MM.1S (cell line): ENCODE results near the gene TRIM72.

ENCODE experiments used
- DNase-seq: peaks from one replicate; pipeline ENCODE4 v3.0.0-alpha.2; 2015
- H2AFZ ChIP-seq: fragments of 300-600 bp; sonication (generic); 2 replicates; pipeline ENCODE4 v1.6.0; 2016; ENCODE audit warnings: antibody characterized with exemption, low read length
- H3F3A ChIP-seq: fragments of 300-600 bp; sonication (generic); 2 replicates; pipeline ENCODE4 v1.6.1; 2016; ENCODE audit warnings: mild to moderate bottlenecking, antibody characterized with exemption, low read length, moderate library complexity, mixed read lengths; ENCODE audit not compliant: insufficient read depth
- H3K27ac ChIP-seq: fragments of 300-600 bp; sonication (generic); 2 replicates; pipeline ENCODE4 v1.5.1; 2016; ENCODE audit warnings: mild to moderate bottlenecking, low read length
- H3K27me3 ChIP-seq: fragments of 300-600 bp; sonication (generic); replicated peaks from 2 replicates; pipeline ENCODE4 v1.6.0; 2016; ENCODE audit warnings: low read length; ENCODE audit not compliant: insufficient read depth
- H3K36me3 ChIP-seq: fragments of 300-600 bp; sonication (generic); replicated peaks from 2 replicates; pipeline ENCODE4 v1.6.1; 2016; ENCODE audit warnings: mild to moderate bottlenecking, low read length, mixed read lengths; ENCODE audit not compliant: insufficient read depth
- H3K4me1 ChIP-seq: fragments of 300-600 bp; sonication (generic); 2 replicates; pipeline ENCODE4 v1.6.1; 2016; ENCODE audit warnings: low read length, mixed read lengths
- H3K4me2 ChIP-seq: fragments of 300-600 bp; sonication (generic); 2 replicates; pipeline ENCODE4 v1.6.0; 2016; ENCODE audit warnings: low read depth, low read length
- H3K4me3 ChIP-seq: fragments of 300-600 bp; sonication (generic); 2 replicates; pipeline ENCODE4 v1.5.1; 2016; ENCODE audit warnings: low read length, mixed read lengths
- H3K79me2 ChIP-seq: fragments of 300-600 bp; sonication (generic); 2 replicates; pipeline ENCODE4 v1.6.1; 2016; ENCODE audit warnings: mixed run types, low read length, mixed read lengths
- H3K9ac ChIP-seq: fragments of 300-600 bp; sonication (generic); 2 replicates; pipeline ENCODE4 v1.6.1; 2016; ENCODE audit warnings: low read length, mixed read lengths
- H3K9me2 ChIP-seq: fragments of 300-600 bp; sonication (generic); replicated peaks from 2 replicates; pipeline ENCODE4 v1.6.1; 2016; ENCODE audit warnings: mild to moderate bottlenecking, low read length, mixed read lengths; ENCODE audit not compliant: insufficient read depth
- H3K9me3 ChIP-seq: fragments of 300-600 bp; sonication (generic); replicated peaks from 2 replicates; pipeline ENCODE4 v1.6.1; 2016; ENCODE audit warnings: mild to moderate bottlenecking, low read length, mixed read lengths; ENCODE audit not compliant: insufficient read depth
- H4K20me1 ChIP-seq: fragments of 300-600 bp; sonication (generic); 2 replicates; pipeline ENCODE4 v1.6.1; 2016; ENCODE audit warnings: mild to moderate bottlenecking, low read length, moderate library complexity, mixed read lengths; ENCODE audit not compliant: insufficient read depth
- EZH2 ChIP-seq: fragments of 300-600 bp; sonication (generic); optimal IDR thresholded peaks from 2 replicates; pipeline ENCODE3; 2017; ENCODE audit warnings: low read depth, mild to moderate bottlenecking, antibody characterized with exemption, low read length, mixed read lengths
- EZH2phosphoT487 ChIP-seq: fragments of 300-600 bp; sonication (generic); IDR thresholded peaks from 2 replicates; pipeline ENCODE4 v1.6.1; 2018; ENCODE audit warnings: antibody characterized with exemption, low read length
- TF ChIP-seq, protein P1 (sequence below): fragments of 300-600 bp; sonication (generic); IDR thresholded peaks from 2 replicates; pipeline ENCODE4 v1.5.1; 2016; ENCODE audit warnings: antibody characterized with exemption, low read length, mixed read lengths

Gene TRIM72

DNA sequence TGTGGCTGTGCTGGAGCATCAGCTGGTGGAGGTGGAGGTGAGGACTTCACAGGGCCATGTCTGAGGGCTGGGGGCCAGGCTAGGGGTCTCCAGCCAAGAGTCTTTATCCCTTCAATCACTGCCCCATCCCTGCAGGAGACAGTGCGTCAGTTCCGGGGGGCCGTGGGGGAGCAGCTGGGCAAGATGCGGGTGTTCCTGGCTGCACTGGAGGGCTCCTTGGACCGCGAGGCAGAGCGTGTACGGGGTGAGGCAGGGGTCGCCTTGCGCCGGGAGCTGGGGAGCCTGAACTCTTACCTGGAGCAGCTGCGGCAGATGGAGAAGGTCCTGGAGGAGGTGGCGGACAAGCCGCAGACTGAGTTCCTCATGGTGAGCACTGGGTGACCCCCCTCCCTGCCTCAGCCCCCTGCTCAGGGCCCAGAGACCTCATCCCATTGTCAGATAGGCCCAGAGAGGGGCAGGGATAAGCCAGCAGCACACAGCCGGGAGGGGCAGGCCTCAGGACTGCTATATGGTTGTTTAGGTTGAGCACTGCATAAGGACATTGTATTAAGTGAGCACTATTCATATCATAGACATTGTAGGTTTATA is 5.3 kb downstream of the TRIM72 start:
- H3K9ac ChIP-seq, result no peak overlapping the region
- H2AFZ ChIP-seq, result no peak overlapping the region
- no peak overlapping the region for H3K27ac ChIP-seq
- no peaks in the 10 kb centered on the region for H3K9me2 ChIP-seq
- H3K27me3 ChIP-seq, result peaks cover 30% of the 10 kb centered on the region
- no peak overlapping the region for H3K4me2 ChIP-seq
- no peaks in the 10 kb centered on the region for H3F3A ChIP-seq
- H3K4me3 ChIP-seq, result no peak overlapping the region
- no peaks in the 10 kb centered on the region for H3K79me2 ChIP-seq
- no peaks in the 10 kb centered on the region for H3K9me3 ChIP-seq
- no peak for DNase-seq
- no peaks in the 10 kb centered on the region for H3K36me3 ChIP-seq
- no peaks in the 10 kb centered on the region for H4K20me1 ChIP-seq
- H3K4me1 ChIP-seq, result peaks cover 1% of the 10 kb centered on the region; the same call in 1 of the 2 replicates
- TF ChIP-seq, protein P1, sequence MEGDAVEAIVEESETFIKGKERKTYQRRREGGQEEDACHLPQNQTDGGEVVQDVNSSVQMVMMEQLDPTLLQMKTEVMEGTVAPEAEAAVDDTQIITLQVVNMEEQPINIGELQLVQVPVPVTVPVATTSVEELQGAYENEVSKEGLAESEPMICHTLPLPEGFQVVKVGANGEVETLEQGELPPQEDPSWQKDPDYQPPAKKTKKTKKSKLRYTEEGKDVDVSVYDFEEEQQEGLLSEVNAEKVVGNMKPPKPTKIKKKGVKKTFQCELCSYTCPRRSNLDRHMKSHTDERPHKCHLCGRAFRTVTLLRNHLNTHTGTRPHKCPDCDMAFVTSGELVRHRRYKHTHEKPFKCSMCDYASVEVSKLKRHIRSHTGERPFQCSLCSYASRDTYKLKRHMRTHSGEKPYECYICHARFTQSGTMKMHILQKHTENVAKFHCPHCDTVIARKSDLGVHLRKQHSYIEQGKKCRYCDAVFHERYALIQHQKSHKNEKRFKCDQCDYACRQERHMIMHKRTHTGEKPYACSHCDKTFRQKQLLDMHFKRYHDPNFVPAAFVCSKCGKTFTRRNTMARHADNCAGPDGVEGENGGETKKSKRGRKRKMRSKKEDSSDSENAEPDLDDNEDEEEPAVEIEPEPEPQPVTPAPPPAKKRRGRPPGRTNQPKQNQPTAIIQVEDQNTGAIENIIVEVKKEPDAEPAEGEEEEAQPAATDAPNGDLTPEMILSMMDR, result no peak
- TF ChIP-seq EZH2phosphoT487 (no peak), EZH2 (no peak)

DNA sequence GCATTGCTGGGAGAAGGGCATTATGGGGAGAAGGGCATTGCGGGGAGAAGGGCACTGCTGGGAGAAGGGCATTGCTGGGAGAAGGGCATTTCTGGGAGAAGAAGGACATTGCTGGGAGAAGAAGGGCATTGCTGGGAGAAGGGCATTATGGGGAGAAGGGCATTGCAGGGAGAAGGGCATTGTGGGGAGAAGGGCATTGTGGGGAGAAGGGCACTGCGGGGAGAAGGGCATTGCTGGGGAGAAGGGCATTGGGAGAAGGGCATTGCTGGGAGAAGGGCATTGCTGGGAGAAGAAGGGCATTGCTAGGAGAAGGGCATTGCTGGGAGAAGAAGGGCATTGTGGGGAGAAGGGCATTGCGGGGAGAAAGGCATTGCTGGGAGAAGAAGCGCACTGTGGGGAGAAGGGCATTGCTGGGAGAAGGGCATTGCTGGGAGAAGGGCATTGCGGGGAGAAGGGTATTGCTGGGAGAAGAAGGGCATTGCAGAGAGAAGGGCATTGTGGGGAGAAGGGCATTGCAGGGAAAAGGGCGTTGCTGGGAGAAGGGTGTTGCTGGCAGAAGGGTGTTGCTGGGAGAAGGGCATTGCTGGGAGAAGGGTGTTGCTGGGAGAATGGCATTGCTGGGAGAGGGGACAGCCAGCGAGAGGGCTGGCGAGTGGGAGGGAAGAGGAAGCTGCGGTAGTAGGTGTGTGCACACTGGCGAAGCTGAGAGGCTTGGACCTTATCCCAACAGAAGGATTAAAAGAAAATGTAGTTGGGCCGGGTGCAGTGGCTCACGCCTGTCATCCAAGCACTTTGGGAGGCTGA is 7.6 kb downstream of the TRIM72 start:
- no peaks in the 10 kb centered on the region for H3K36me3 ChIP-seq
- DNase-seq, result no peak
- H3K9me3 ChIP-seq, result no peaks in the 10 kb centered on the region
- no peaks in the 10 kb centered on the region for H4K20me1 ChIP-seq
- peaks cover 15% of the 10 kb centered on the region for H3K27me3 ChIP-seq
- H3K4me2 ChIP-seq, result peak overlapping the region; percentile 54; the same call in 1 of the 2 replicates
- H3K4me1 ChIP-seq, result no peaks in the 10 kb centered on the region
- no peak overlapping the region for H3K9ac ChIP-seq
- H3K4me3 ChIP-seq, result peak overlapping the region; percentile 42; the same call in 1 of the 2 replicates
- TF ChIP-seq EZH2 (no peak), EZH2phosphoT487 (no peak)
- TF ChIP-seq, protein P1, result no peak
- H3K27ac ChIP-seq, result no peak overlapping the region
- no peaks in the 10 kb centered on the region for H3K9me2 ChIP-seq
- H2AFZ ChIP-seq, result peak overlapping the region; percentile 69
- H3F3A ChIP-seq, result no peaks in the 10 kb centered on the region
- no peaks in the 10 kb centered on the region for H3K79me2 ChIP-seq

DNA sequence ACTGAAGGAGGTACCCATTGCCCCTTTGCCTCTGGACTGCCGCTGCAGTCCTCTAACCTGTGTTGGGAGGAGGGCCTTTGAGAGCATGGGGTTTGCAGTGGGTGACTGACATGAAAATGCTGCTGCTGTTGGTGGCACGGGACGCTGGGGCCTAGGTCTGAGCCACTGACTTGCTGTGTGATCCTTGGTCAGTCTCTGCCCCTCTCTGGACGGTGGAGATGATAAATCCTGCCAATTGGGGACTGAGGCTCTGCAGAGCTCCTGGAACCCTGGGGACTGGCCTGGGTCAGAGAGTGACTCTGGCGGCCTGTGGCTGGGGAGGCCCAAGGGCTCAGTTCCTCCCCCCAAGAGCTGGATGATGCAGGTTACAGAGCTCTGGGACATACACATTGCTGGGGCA is 9.1 kb downstream of the TRIM72 start:
- no peak overlapping the region for H3K4me3 ChIP-seq
- no peak for DNase-seq
- H2AFZ ChIP-seq, result no peak overlapping the region
- H3K27me3 ChIP-seq, result peaks cover 10% of the 10 kb centered on the region
- no peaks in the 10 kb centered on the region for H3K9me3 ChIP-seq
- H3K9me2 ChIP-seq, result no peaks in the 10 kb centered on the region
- H3K36me3 ChIP-seq, result no peaks in the 10 kb centered on the region
- no peak overlapping the region for H3K9ac ChIP-seq
- H3K27ac ChIP-seq, result no peak overlapping the region
- no peak overlapping the region for H3K4me2 ChIP-seq
- H3K79me2 ChIP-seq, result no peaks in the 10 kb centered on the region
- H3F3A ChIP-seq, result no peaks in the 10 kb centered on the region
- no peaks in the 10 kb centered on the region for H4K20me1 ChIP-seq
- TF ChIP-seq EZH2phosphoT487 (no peak), EZH2 (no peak)
- TF ChIP-seq, protein P1, result no peak
- no peaks in the 10 kb centered on the region for H3K4me1 ChIP-seq
